Activated CD4-positive, alpha-beta T cell treated with anti-CD3 and anti-CD28 coated beads for 4 hours (primary cell): ENCODE data around the gene DPP9.
A peak's percentile ranks its signal among the peaks of the same experiment; 100 is the strongest.

Source experiments
- DNase-seq, 2 donors: peaks; one replicate each; pipeline ENCODE4 v3.0.0-alpha.2; 2020

The DPP9 gene

DNA sequence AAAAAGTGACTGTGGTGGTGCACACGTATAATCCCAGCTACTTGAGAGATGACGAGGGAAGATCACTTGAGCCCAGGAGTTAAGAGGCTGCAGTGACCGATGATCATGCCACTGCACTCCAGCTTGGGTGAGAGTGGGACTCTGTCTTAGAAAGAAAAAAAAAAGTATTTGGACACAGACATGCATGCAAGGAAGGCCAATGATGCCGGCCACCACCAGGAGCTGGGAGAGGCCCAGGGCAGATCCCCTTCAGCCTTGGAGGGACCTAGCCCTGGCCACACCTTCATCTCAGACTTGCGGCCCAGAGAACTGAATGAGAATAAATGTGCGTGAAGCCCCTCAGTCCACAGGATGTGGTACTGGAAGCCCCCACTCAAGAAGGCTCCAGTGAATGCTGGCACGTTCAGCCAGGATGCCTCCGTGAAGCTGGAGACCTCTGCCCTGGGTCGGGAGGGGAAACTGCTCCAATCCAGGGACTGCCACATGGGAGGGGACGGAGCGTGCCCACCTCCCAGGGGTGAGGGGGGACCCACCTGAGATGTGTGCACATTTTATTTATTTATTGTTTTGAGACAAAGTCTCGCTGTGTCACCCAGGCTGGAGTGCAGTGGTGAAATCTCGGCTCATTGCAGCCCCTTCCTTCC, 69.7 kb downstream of the DPP9 start:
- no peak for DNase-seq

DNA sequence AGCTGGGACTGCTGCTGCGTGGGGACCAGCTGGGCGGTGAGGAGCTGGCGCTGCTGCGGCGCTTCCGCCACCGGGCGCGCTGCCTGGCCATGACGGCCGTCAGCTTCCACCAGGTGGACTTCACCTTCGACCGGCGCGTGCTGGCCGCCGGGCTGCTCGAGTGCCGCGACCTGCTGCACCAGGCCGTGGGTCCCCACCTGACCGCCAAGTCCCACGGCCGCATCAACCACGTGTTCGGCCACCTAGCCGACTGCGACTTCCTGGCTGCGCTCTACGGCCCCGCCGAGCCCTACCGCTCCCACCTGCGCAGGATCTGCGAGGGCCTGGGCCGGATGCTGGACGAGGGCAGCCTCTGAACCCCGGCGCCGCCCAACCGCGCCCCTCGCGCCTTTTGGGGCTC, 71.6 kb downstream of the DPP9 start:
- no peak for DNase-seq

DNA sequence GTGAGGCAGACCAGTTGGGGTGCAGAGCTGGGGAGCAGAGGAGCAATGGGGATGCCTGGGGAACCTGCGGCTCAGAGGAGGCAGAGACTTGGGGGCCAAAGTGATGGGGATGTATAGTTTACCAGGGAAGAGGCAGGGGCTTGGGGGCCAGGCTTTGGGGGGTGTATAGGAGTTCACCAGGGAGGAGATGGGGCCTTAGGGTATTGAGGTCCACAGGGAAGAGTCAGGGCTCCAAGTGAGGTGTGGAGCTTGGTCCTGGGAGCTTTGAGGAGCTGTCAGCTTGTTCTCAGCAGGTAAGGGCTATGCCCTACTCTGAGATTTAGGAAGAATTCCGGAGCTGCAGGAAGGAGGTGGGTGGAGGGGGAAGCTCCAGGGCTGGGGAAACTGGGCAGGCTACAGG, 73.5 kb downstream of the DPP9 start:
- DNase-seq = no peak

DNA sequence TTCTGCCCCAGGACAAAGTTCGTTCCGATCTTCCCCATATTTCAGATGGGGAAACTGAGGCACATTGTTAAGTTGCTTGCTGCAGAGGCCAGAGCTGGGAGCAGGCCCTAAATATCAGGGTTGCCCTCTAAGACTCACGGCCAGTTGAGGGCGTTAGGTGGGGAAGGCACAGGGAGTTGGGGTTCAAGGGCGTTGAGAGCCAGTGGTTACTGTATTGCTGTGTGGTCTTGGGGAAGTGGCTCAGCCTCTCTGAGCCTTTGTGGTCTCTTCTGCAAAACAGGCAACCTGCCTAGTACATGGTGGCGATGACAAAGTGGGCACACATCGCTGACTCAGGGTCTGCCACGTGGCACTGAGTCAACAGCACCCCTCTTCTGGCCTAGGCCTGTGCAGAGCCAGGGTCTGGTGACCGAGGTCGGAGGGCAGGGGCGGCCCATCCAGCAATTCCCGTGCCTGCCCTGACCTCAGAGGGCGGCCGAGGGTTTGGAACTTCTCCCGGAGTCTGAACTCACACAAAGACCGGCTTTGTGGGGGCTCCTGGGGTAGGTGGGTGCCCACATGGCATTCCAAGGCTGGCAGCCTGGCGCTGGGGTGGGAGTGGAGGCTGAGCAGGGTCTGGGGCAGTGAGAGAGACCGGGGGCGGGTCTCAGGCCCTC, 74.1 kb downstream of the DPP9 start:
- no peak for DNase-seq

DNA sequence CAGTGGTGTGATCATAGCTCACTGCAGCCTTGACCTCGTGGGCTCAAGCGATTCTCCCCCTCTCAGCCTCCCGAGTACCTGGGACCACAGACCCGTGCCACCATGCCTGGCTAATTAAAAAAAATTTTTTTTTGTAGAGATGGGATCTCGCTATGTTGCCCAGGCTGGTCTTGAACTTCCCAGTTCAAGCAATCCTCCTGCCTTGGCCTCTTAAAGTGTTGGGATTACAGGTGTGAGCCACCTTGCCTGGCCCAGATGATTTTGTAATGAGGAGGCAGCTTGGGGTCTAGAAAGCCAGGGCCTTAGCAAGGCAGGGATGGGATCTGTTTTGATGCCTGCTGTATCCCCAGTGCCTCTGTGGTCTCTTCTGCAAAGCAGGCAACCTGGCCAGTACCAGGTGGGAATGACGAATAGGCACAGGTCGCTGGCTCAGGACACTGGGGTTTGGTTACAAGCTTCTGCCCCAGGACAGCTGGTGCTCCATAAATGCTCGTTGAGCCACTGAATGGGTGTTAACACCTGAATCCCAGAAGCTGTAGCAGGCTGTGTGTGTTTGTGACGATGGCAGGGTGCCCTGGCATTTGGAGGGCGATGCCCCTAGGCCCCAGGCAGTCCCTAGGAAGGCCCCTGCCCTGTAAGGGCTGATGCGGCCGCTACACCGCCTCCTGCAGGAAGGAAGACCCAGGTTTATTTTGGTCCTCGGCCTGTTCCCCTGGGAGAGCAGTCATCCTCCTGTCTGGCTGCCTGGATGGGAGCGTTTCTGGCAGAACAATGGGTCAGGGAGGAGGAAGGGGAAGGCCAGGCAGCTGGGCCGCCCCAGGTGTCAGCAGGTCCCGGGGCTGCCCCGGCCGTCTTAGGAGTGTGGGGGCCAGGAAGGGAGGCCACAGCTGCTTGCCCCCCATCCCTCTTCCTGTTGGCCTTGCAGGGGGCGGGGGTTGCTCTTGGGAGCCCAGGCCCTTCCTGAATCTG, 75.7 kb downstream of the DPP9 start:
- no peak for DNase-seq

DNA sequence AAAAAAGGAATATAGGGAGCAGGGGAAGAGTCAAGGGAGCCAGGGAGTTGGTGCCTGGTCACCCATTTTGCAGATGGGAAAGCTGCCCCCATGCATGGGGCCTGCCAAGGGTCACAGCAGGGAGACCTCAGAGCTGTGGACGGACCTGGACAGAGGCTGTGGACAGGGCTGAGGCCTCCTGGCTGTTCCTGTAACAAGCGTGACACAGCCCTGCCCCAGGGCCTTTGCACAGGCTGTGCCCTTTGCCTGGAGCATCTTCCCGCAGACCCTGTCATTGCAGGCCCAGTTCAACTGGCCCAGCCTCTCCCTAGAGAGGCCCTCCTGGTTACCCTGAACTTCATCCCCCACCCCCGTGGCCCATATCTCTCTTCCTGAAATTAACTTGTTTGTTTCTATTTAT, 77.9 kb downstream of the DPP9 start:
- DNase-seq = no peak

DNA sequence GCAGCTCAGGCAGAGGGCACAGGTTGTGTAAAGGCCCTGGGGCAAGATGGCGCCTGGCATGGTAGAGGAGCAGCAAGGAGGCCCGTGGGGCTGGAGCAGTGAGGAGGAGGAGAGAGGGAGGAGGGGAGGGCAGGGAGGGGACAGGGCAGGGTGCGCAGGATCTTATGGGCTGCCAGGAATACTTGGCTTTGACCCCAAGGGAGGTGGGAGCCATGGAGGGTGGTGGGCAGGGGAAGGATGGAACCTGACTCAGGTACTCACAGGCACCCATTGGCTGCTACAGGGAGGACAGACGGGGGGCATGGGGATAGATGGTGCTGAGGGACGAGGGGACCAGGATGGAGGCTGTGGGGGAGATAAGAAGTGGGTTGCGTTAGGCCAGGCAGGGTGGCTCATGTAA, 81.0 kb downstream of the DPP9 start:
- no peak for DNase-seq

DNA sequence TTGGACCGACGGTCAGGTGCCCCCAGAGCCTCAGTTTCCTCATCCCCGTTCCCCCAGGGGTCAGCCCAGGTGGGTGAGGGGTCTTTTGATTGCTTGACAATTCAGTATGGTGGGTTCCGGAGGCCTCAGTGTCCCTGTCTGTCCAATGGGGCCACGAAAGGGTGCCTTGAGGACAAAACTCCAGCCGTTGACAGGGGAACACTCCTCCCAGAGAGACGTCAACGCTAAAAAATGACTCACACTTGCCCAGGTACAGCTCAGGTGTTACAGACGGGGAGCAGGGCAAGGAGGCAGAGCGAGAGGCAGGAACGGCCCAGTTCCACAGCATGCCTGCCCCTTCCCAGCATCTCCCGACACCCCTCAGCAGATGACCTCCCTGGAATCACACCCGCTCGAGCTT, 82.5 kb downstream of the DPP9 start:
- no peak for DNase-seq

DNA sequence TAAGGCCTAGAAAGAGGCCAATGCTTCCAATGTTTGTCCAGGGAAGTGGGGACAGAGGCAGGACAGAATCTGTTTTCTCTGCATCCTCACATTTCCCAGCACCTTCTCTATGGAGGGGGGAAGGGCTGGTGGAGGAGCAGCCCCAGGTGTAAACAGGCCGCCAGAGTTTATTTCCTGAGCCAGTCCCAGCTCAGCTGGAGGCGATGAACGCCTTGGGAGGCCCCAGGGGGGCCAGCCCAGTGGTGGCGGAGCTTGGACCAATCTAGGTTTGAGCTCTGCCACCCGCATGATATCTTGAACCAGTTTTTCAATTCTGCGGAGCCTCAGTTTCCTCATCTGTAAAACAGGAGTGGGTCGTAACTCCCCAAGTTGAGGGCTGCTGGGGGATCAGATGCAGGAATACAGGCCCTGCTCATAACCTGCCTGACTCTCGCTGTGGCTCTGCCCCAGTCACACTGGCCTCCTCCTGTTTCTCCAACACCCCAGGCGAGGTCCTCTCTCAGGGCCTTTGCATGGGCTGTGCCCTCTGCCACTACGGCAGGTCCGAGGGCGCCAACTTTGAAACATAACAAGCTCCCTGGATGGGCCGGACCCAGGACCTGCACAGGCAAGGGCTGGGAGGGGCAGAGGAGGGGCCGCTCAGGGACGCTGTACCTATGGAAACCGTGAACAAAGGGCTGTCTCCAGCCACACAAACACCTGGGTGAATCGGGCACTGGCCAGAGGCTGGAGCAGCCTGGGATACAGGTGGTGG, 83.2 kb downstream of the DPP9 start:
- no peak for DNase-seq

DNA sequence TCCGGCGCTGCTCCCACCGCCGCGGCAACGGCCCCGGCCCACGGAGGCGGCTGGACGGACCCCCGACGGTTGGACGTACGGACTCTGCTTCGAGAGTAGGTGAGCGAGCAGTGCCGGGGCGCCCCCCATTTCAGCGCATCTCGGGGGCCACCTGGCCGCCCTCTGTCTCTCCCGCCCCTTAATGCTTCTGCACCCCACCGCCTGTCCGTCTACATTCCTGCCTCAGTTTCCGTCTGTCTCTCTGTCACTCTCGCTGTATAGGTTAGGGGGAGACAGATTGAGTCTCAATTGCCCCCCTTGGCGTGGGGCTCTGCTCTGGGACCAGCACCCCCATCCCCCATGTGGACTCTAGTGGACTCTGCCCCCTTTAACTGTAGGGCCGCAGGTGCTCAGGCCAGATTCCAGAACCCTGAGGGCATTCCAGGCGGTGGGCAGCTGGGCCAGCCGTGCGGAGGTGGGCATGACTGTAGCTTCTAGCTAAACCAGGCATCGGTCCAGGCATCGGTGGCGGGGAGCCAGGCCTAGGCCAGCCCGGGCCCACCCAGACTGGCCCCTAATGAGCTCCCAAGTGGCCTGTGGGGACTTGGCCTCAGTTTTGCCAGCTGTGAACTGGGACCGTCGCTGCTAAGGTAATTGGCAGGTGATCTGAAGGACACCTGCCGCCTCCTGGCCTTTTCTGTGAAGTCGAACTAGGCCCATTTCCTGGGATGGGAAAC, 84.0 kb downstream of the DPP9 start:
- DNase-seq = peak in 1 of 2 donors; percentile 17

DNA sequence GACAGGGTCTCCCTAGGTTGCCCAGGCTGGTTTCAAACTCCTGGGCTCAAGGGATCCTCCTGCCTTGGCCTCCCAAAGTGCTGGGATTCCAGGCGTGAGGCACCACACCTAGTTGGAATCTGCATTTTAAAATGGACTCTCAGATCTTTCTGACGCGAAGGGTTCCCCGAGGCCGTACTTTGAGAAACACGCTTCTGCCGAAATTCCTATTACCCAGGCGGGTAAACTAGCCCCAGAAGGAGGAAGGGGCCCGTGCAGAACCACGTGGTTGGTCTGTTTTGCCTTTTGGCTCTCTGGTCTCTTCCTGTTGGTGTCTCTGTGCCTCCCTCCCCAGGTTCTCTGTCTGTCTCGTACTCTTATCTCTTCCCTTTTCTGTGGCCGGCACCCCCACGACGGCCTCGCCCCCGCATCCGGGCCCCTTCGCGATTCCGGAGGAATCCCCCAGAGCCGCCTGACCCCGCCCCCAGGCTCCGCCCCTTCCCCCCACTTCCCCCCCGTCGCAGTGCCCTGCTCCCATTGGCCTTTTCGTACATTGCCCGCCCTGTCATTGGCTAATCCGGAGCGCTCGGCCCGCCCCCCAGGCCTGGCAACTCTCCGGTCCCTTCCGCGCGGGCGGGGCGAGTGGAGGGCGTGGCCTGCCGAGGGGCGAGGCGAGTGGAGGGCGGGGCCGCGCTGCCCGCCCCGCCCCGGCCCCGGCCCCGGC, 84.7 kb downstream of the DPP9 start, which contains the start of gene TNFAIP8L1:
Gene TNFAIP8L1, plus strand, starts transcription at position 689 of the 703 bp plus-strand sequence. CDS start 12,354 bp downstream, outside the sequence.
- DNase-seq = peak; percentile 99

DNA sequence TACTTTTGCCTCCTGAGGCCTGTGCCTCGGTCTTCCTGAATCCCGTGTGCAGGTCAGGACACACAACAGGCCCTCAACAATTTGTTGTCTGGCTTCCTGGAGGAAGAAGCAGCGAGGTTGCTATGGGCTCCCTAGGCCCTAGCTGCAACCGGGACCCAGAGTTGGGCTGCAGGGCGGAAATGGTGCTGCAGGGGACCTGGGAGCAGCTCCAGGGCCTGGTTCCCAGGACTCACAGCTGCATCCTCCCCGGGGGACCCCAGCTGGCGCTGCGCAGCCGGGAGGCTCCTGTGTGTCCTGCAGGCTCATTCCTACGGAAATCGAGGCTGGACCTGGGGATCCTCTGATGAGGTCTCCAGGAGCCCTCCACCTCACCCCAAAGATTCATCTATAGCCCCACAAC, 85.3 kb downstream of the DPP9 start:
- DNase-seq = no peak

DNA sequence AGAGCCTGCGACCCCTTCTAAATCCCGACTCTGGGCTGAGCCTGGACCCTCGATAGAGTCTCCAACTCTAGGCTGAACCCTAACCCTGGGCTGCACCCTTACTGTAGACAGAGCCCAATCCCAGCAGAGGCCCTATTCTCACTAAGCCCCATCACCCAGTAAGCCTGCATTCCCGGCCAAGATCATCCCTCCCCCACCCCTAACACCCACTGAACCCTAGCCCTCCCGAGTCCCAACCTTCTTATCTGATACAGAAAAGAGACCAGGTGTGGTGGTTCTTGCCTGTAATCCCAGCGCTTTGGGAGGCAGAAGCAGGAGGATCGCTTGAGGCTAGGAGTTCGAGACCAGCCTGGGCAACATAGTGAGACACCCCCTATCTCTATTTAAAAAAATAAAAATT, 86.9 kb downstream of the DPP9 start:
- DNase-seq = no peak

DNA sequence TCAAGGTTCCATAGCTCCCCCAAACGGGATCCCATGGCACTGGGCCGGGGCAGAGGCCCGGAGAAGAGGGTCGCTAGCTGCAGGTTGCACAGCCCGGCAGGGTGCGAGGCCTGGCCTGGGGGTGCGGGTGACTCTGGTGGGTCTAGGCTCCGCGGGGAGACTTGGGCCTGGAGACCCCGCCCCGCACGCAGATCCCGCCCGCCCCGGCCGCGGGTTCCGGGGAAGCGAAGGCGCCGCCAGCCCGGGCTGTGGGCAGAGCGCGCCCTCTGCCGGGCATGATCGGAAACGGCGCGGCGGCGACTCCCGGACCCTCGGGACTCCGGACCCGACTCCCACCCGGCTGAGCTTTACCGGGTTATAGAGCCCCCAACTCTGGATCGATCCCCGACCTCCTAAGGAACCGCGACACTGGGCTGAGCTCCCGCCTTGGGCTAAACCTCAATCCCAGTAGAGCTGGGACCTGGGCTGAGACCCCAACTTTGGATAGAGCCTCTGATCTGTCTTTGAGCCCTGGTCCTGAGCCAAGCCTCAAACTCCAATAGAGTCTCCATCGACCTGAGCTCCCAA, 87.4 kb downstream of the DPP9 start:
- DNase-seq = peak; percentile 65 to 72

DNA sequence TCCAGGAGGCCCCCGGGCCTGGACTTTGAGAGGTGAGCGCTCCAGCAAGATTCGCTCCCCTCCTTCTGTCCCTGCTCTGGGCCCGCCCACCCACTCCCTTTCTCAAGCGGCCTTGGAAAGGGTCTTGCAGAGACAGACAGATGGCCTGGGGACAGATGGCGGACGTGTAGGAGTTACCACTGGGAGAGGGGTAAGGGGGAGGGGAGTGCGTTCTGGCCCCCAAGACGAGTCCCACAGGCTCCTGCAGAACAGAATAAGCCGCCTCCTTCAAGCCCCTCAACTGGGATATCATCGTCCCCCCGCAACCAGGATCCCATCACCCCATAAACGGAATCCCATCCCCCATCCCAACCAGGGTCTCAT, 87.9 kb downstream of the DPP9 start:
- no peak for DNase-seq

DNA sequence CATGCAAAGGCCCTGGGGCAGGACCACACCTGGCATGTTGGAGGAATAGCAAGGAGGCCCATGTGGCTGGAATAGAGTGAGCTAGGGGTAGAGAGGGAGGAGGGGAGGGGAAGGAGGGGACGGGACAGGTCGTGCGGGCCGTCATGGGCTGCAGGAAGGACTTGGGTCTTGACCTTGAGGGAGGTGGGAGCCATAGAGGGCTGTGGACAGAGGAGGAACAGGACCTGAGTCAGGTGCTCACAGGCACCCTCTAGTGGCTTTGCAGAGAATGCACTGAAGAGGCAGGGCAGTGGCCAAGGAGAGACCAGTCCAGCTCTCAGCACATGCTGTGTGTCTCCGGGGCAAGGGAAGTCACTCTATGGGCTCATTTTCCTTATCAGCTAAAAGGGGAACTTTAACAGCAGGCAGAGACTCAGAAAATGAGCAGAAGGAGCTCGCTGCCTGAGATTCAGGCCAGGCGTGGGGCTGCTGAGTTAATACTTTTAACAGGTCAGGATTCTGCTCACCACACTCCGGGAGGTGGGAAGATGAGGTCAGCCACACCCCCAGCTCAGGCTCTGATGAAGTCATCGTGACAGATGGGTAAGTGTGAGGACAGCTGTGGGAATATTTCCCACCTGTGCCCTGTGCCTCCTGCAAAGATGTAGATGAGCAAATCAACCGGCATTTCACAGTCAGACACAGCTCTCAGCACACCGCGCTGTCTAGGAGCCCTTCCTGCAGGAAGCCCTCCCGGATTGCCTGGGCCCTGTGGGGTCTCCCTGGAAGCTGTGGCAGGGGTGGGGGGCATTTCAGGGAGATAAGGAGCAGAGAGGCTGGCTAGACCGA, 90.3 kb downstream of the DPP9 start:
- DNase-seq = peak; percentile 30 to 40
